ENCODE measurements around the gene MYOZ3.

MYOZ3 gene

GRCh38 chr5:150660108-150660831 is 781 bp upstream of the MYOZ3 start:
- DNase-seq = no peak

- DNase-seq = no peak
Measured at GRCh38 chr5:150661821-150662596, 958 bp downstream of the MYOZ3 start.

GRCh38 chr5:150662731-150663516 is 1.9 kb downstream of the MYOZ3 start:
- DNase-seq = no peak

GRCh38 chr5:150663936-150664335 is 2.9 kb downstream of the MYOZ3 start:
- no peak for DNase-seq

- DNase-seq = no peak
Measured at GRCh38 chr5:150665044-150665443, 4.0 kb downstream of the MYOZ3 start.

- no peak for DNase-seq
Measured at GRCh38 chr5:150670275-150670947, 9.4 kb downstream of the MYOZ3 start.

- DNase-seq = no peak
Measured at GRCh38 chr5:150670948-150671310, 9.9 kb downstream of the MYOZ3 start.

- DNase-seq = no peak
Measured at GRCh38 chr5:150671509-150672236, 10.6 kb downstream of the MYOZ3 start.

- DNase-seq = no peak
Measured at GRCh38 chr5:150672237-150672883, 11.3 kb downstream of the MYOZ3 start.

GRCh38 chr5:150672884-150673275 is 11.8 kb downstream of the MYOZ3 start:
- DNase-seq = no peak

- no peak for DNase-seq
Measured at GRCh38 chr5:150674341-150674821, 13.3 kb downstream of the MYOZ3 start.

- DNase-seq = no peak
Measured at GRCh38 chr5:150675069-150675468, 14.0 kb downstream of the MYOZ3 start.

GRCh38 chr5:150676578-150676977 is 15.5 kb downstream of the MYOZ3 start:
- DNase-seq = no peak

- no peak for DNase-seq
Measured at GRCh38 chr5:150689120-150689519, 28.1 kb downstream of the MYOZ3 start.

GRCh38 chr5:150690760-150691159 is 29.7 kb downstream of the MYOZ3 start:
- no peak for DNase-seq

GRCh38 chr5:150692276-150692675 is 31.2 kb downstream of the MYOZ3 start:
- no peak for DNase-seq

- no peak for DNase-seq
Measured at GRCh38 chr5:150694612-150695011, 33.6 kb downstream of the MYOZ3 start.

GRCh38 chr5:150700246-150700593 is 39.2 kb downstream of the MYOZ3 start:
- no peak for DNase-seq

GRCh38 chr5:150700594-150701377 is 39.7 kb downstream of the MYOZ3 start, which contains the start of gene RBM22:
TSS of gene RBM22 (minus strand) at chr5:150701062. CDS start at chr5:150700985, 77 bp downstream.
- peak; percentile 86 for DNase-seq

GRCh38 chr5:150703762-150704161 is 42.7 kb downstream of the MYOZ3 start:
- DNase-seq = no peak
